ENCODE measurements around the gene NDE1. TPM values are rescaled to one million over a fixed set of nuclear protein-coding genes. Genes with fewer than 3 reads are reported as not detected.

NDE1 gene
- total and polyA plus RNA-seq, 12 donors: 3.1 to 21.6 (median 14.7) TPM

GRCh38 chr16:15765116-15765515 lies 115.1 kb downstream of the NDE1 start:
- DNase-seq: no peak
- H3K36me3 ChIP-seq (replicated peaks in 1 of 2): no peaks in the 10 kb centered on the region
- H3K27ac ChIP-seq: no peak overlapping the region
- 43 to 69% (median 54%) methylated on average over 4 of the region's 4 CpGs for WGBS, 4 donors
- intact Hi-C loops (cut with DNase I): loop anchor here (10.0 kb wide), 2 partner anchors 60 to 310 kb away; no protein-coding TSS in a partner anchor
- TF ChIP-seq POLR2A (IDR thresholded peaks at IDR 0.05) (no peak), CTCF (IDR thresholded peaks at IDR 0.05) (no peak)
- H3K4me1 ChIP-seq (replicated peaks in 1 of 2): no peaks in the 10 kb centered on the region
- no peaks in the 10 kb centered on the region for H3K27me3 ChIP-seq
- H3K4me3 ChIP-seq: no peak overlapping the region
- no peaks in the 10 kb centered on the region for H3K9me3 ChIP-seq (replicated peaks in 1 of 3)

- Histone ChIP-seq H3K9me3 (replicated peaks in 1 of 3) (no peaks in the 10 kb centered on the region), H3K4me3 (no peak overlapping the region), H3K4me1 (replicated peaks in 1 of 2) (no peaks in the 10 kb centered on the region), H3K36me3 (replicated peaks in 1 of 2) (no peaks in the 10 kb centered on the region), H3K27me3 (no peaks in the 10 kb centered on the region), H3K27ac (no peak overlapping the region)
- intact Hi-C loops (cut with DNase I): loop anchor here (10.0 kb wide), 2 partner anchors 59 to 309 kb away; no protein-coding TSS in a partner anchor
- DNase-seq: peak; percentile 29 to 71 (median 41)
- 38 to 89% (median 40%) methylated on average over 1 to 3 of the region's 3 CpGs for WGBS, 4 donors
- TF ChIP-seq POLR2A (IDR thresholded peaks at IDR 0.05) (no peak), CTCF (IDR thresholded peaks at IDR 0.05) (peak; percentile 48 to 70 (median 68))
Observed at GRCh38 chr16:15765880-15766279, 115.8 kb downstream of the NDE1 start.

GRCh38 chr16:15766918-15767317 lies 116.9 kb downstream of the NDE1 start:
- Histone ChIP-seq H3K27me3 (no peaks in the 10 kb centered on the region), H3K36me3 (replicated peaks in 1 of 2) (no peaks in the 10 kb centered on the region), H3K9me3 (replicated peaks in 1 of 3) (no peaks in the 10 kb centered on the region), H3K4me3 (no peak overlapping the region), H3K4me1 (replicated peaks in 1 of 2) (no peaks in the 10 kb centered on the region), H3K27ac (no peak overlapping the region)
- intact Hi-C loops (cut with DNase I): loop anchor here (10.0 kb wide), 2 partner anchors 58 to 308 kb away; no protein-coding TSS in a partner anchor
- WGBS, 4 donors: 87 to 89% (median 89%) methylated on average over 5 of the region's 5 CpGs
- no peak for TF ChIP-seq POLR2A (IDR thresholded peaks at IDR 0.05)
- no peak for TF ChIP-seq CTCF (IDR thresholded peaks at IDR 0.05)
- DNase-seq: no peak

GRCh38 chr16:15768201-15768600 lies 118.2 kb downstream of the NDE1 start:
- intact Hi-C loops (cut with DNase I): loop anchor here (10.0 kb wide), 2 partner anchors 57 to 307 kb away; no protein-coding TSS in a partner anchor
- no peaks in the 10 kb centered on the region for H3K9me3 ChIP-seq (replicated peaks in 1 of 3)
- no peak for TF ChIP-seq POLR2A (IDR thresholded peaks at IDR 0.05)
- no peak for TF ChIP-seq CTCF (IDR thresholded peaks at IDR 0.05)
- H3K36me3 ChIP-seq (replicated peaks in 1 of 2): no peaks in the 10 kb centered on the region
- H3K27me3 ChIP-seq: no peaks in the 10 kb centered on the region
- H3K4me3 ChIP-seq: no peak overlapping the region
- no peaks in the 10 kb centered on the region for H3K4me1 ChIP-seq (replicated peaks in 1 of 2)
- H3K27ac ChIP-seq: no peak overlapping the region
- WGBS, 4 donors: 97 to 98% (median 97%) methylated on average over 4 of the region's 4 CpGs
- DNase-seq: no peak
